Glutamatergic neuron (in vitro differentiated cells): ENCODE measurements around the gene MILR1. TPM values are rescaled to one million over a fixed set of nuclear protein-coding genes. Genes with fewer than 3 reads are reported as not detected.

Source experiments
- DNase-seq: peaks from one replicate; pipeline ENCODE4 v3.0.0; 2022
- H3K27ac Mint-ChIP-seq: one replicate; pipeline ENCODE4 v1.8.0; 2020; ENCODE audit warnings: mild to moderate bottlenecking, mixed read lengths, inconsistent platforms; ENCODE audit not compliant: unreplicated experiment
- H3K27me3 Mint-ChIP-seq: one replicate; pipeline ENCODE4 v1.8.0; 2020; ENCODE audit warnings: mild to moderate bottlenecking, moderate library complexity, mixed read lengths, inconsistent platforms; ENCODE audit not compliant: unreplicated experiment
- H3K36me3 Mint-ChIP-seq: one replicate; pipeline ENCODE4 v1.8.0; 2020; ENCODE audit warnings: mild to moderate bottlenecking, mixed read lengths, inconsistent platforms; ENCODE audit not compliant: unreplicated experiment
- H3K4me1 Mint-ChIP-seq: one replicate; pipeline ENCODE4 v1.8.0; 2020; ENCODE audit warnings: mild to moderate bottlenecking, low read depth, mixed read lengths, inconsistent platforms; ENCODE audit not compliant: unreplicated experiment
- H3K4me3 Mint-ChIP-seq: one replicate; pipeline ENCODE4 v1.8.0; 2020; ENCODE audit warnings: mild to moderate bottlenecking, mixed read lengths, inconsistent platforms; ENCODE audit not compliant: unreplicated experiment
- H3K9me3 Mint-ChIP-seq: one replicate; pipeline ENCODE4 v1.8.0; 2020; ENCODE audit warnings: mild to moderate bottlenecking, moderate library complexity, mixed read lengths, inconsistent platforms; ENCODE audit not compliant: unreplicated experiment
- CTCF ChIP-seq: fragments of 200-600 bp; sonication (generic); IDR thresholded peaks from one replicate; pipeline ENCODE4 v1.5.0; 2021; ENCODE audit not compliant: partially characterized antibody, unreplicated experiment
- total RNA-seq: library from RNA; stranded (reverse); fragmentation: NEBNext Ultra II Directional; extraction: Animal tissue kit (Norgen Biotek cat#: 25700); gene quantifications from one replicate; pipeline ENCODE4 v1.2.1, GENCODE V29; 2021; ENCODE audit not compliant: unreplicated experiment

The MILR1 gene
- total RNA-seq, 1 donor from 2014 or later = not detected

GRCh38 chr17:64411999-64412771 lies 36.7 kb upstream of the MILR1 start:
- Mint-ChIP-seq H3K4me3 (peak overlapping the region; percentile 71), H3K27me3 (no peaks in the 10 kb centered on the region), H3K36me3 (no peaks in the 10 kb centered on the region), H3K27ac (no peak overlapping the region), H3K9me3 (no peaks in the 10 kb centered on the region), H3K4me1 (peaks cover 8% of the 10 kb centered on the region)
- TF ChIP-seq CTCF = no peak
- DNase-seq = peak; percentile 32

- H3K9me3 Mint-ChIP-seq = no peaks in the 10 kb centered on the region
- no peaks in the 10 kb centered on the region for H3K27me3 Mint-ChIP-seq
- no peak overlapping the region for H3K27ac Mint-ChIP-seq
- H3K4me3 Mint-ChIP-seq = peak overlapping the region; percentile 25
- H3K4me1 Mint-ChIP-seq = peaks cover 8% of the 10 kb centered on the region
- no peak for TF ChIP-seq CTCF
- no peak for DNase-seq
- no peaks in the 10 kb centered on the region for H3K36me3 Mint-ChIP-seq
Measured at GRCh38 chr17:64412944-64413381, 36.0 kb upstream of the MILR1 start.

- Mint-ChIP-seq H3K27ac (no peak overlapping the region), H3K4me3 (no peak overlapping the region), H3K9me3 (no peaks in the 10 kb centered on the region), H3K36me3 (no peaks in the 10 kb centered on the region), H3K4me1 (peaks cover 8% of the 10 kb centered on the region), H3K27me3 (no peaks in the 10 kb centered on the region)
- no peak for DNase-seq
- TF ChIP-seq CTCF = no peak
Measured at GRCh38 chr17:64413513-64413912, 35.4 kb upstream of the MILR1 start.

- Mint-ChIP-seq H3K27me3 (peaks cover 4% of the 10 kb centered on the region), H3K9me3 (no peaks in the 10 kb centered on the region), H3K36me3 (no peaks in the 10 kb centered on the region), H3K27ac (no peak overlapping the region), H3K4me1 (no peaks in the 10 kb centered on the region), H3K4me3 (no peak overlapping the region)
- DNase-seq = no peak
- TF ChIP-seq CTCF = peak; percentile 76
Measured at GRCh38 chr17:64418506-64419339, 30.2 kb upstream of the MILR1 start.
